Adrenal gland (tissue), 5 donors: Measurements from ENCODE around the gene MS4A10.

Source experiments
- POLR2A ChIP-seq, 2 donors: fragments of 450-650 bp; IDR thresholded peaks; one replicate each; pipeline ENCODE4 v1.6.1; 2017; ENCODE audit warnings: antibody characterized with exemption in 2 of 2, mild to moderate bottlenecking in 2 of 2, moderate library complexity in 1 of 2
- TF ChIP-seq, protein P1 (sequence below), 6 experiments: fragments of 450-650 bp in 4 of 6; fragments of 200-600 bp in 2 of 6; sonication (generic) in 1 of 6; IDR thresholded peaks; 1 replicate in 5 of 6; 2 replicates in 1 of 6; pipeline versions ENCODE4 v1.5.1 to v1.8.0; 2016 to 2021; ENCODE audit warnings: antibody characterized with exemption in 6 of 6, mild to moderate bottlenecking in 2 of 6, moderate library complexity in 1 of 6
- donor health status: DM: no; HTN: no; CAD: no.

DNA sequence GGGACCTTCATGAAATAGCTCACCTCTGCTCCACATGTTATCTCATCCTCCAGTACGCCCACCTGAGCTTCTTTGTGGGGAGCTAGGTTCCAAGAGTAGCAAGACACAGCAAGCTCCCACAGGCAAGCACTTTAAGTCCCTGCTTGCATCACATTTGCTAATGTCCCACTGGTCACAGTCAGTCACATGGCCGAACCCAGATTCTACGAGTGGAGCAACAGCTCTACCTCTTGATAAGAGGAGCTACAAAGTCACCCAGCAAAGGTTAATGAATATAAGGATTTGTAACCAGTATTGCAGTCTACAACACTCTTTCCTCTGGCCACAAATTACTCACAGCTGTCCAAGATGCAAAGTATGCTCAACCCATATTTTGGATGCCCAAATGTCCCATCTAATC, 43.7 kb upstream of the MS4A10 start:
- TF ChIP-seq, protein P1, sequence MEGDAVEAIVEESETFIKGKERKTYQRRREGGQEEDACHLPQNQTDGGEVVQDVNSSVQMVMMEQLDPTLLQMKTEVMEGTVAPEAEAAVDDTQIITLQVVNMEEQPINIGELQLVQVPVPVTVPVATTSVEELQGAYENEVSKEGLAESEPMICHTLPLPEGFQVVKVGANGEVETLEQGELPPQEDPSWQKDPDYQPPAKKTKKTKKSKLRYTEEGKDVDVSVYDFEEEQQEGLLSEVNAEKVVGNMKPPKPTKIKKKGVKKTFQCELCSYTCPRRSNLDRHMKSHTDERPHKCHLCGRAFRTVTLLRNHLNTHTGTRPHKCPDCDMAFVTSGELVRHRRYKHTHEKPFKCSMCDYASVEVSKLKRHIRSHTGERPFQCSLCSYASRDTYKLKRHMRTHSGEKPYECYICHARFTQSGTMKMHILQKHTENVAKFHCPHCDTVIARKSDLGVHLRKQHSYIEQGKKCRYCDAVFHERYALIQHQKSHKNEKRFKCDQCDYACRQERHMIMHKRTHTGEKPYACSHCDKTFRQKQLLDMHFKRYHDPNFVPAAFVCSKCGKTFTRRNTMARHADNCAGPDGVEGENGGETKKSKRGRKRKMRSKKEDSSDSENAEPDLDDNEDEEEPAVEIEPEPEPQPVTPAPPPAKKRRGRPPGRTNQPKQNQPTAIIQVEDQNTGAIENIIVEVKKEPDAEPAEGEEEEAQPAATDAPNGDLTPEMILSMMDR (IDR thresholded peaks at IDR 0.05), result no peak
- no peak for TF ChIP-seq POLR2A (IDR thresholded peaks at IDR 0.05)
